SJCRH30 (cell line): ENCODE data around the gene CYP4F12. TPM values are rescaled to one million over a fixed set of nuclear protein-coding genes. Genes with fewer than 3 reads are reported as not detected.
"Not testable (repeated sequence)": the region's sequence is repeated elsewhere in the genome, so short reads cannot be mapped to it uniquely, and the experiment has no call there.

Source experiments
- DNase-seq, 2 experiments: peaks; one replicate each; pipeline ENCODE4 v3.0.0-alpha.2; 2015 to 2020
- H3K27ac ChIP-seq: fragments of 250-450 bp; sonication (Bioruptor Pico); 2 replicates; pipeline ENCODE4 v1.5.1; 2020; ENCODE audit warnings: mild to moderate bottlenecking, moderate library complexity
- H3K27me3 ChIP-seq: fragments of 250-450 bp; sonication (Bioruptor Pico); 2 replicates; pipeline ENCODE4 v1.5.1; 2020; ENCODE audit warnings: mild to moderate bottlenecking, moderate library complexity
- H3K36me3 ChIP-seq: fragments of 250-450 bp; sonication (Bioruptor Pico); 2 replicates; pipeline ENCODE4 v1.5.1; 2020; ENCODE audit warnings: mild to moderate bottlenecking, moderate library complexity
- H3K4me1 ChIP-seq: fragments of 250-450 bp; sonication (Bioruptor Pico); 2 replicates; pipeline ENCODE4 v1.5.1; 2020; ENCODE audit warnings: mild to moderate bottlenecking, moderate library complexity
- H3K4me3 ChIP-seq: fragments of 250-450 bp; sonication (Bioruptor Pico); 2 replicates; pipeline ENCODE4 v1.5.1; 2020; ENCODE audit warnings: mild to moderate bottlenecking, moderate library complexity
- H3K9me3 ChIP-seq: fragments of 250-450 bp; sonication (Bioruptor Pico); replicated peaks from 2 replicates; pipeline ENCODE4 v1.5.1; 2020; ENCODE audit warnings: mild to moderate bottlenecking, moderate library complexity
- total RNA-seq: library from RNA; depleted of rRNA; stranded (reverse); fragments of >200 nt; shearing (Covaris generic); gene quantifications from 2 replicates; pipeline ENCODE4 v1.2.3, GENCODE V29; 2014

The CYP4F12 gene
- total RNA-seq, 1 experiment from 2014 or later = not detected

DNA sequence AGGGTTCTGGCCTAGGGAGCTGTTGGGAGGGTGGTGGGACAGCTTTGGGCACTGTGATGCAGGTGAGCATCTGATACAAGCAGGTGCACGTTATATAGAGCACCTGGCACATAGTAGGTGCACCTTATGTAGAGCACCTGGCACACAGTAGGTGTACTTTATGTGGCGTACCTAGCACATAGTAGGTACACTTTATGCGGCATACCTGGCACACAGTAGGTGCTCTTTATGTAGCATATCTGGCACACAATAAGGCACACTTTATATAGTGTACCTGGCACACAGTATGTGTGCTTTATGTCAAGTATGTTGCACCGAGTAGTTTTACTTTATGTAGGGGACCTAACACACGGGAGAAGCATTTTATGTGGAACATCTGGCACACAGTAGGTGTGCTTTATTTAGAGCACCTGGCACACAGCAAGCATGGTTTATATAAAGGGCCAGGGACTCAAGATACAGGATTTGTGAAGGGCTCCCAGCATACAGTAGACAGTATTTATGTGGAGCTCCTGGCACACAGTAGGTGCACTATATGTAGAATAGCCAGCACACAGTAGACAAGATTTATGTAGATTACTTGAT, 1.6 kb upstream of the CYP4F12 start:
- Histone ChIP-seq H3K4me1 (no peaks in the 10 kb centered on the region), H3K4me3 (no peak overlapping the region), H3K9me3 (no peaks in the 10 kb centered on the region), H3K36me3 (no peaks in the 10 kb centered on the region), H3K27me3 (no peaks in the 10 kb centered on the region), H3K27ac (no peak overlapping the region)
- no peak for DNase-seq

DNA sequence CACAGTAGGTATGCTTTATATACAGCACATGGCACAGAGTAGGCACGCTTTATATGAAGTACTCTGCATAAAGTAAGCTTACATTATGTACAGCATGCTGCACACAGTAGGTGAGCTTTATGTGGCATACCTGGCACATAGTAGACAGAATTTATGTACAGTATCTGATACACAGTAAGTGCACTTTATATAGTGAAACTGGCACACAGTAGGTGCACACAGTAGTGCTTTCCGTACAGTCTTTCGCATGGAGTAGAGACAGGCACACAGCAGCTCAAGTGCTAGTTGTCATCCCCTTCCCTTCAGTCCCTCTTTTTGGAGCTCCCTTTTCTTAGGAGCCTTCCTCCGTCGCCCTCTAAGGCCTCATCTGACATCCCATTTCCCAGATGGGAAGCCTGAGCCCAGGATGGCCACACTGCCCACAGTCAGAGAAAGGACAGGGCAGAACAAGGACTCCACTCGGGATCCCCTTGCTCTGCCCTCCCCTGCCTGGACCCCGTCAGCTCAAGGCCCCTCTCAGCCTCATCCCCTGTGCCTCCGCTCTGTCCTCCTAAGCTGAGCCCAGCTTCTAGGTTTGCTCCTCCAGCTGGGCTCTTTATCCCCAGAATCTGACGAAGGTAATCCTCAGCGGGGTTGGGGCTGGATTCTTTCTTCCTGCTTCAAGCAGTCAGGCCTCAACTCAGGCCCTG, 852 bp upstream of the CYP4F12 start:
- peak in 1 of 2 experiments; percentile 6 for DNase-seq
- Histone ChIP-seq H3K4me1 (no peaks in the 10 kb centered on the region), H3K36me3 (no peaks in the 10 kb centered on the region), H3K27ac (no peak overlapping the region), H3K9me3 (no peaks in the 10 kb centered on the region), H3K27me3 (no peaks in the 10 kb centered on the region), H3K4me3 (no peak overlapping the region)

DNA sequence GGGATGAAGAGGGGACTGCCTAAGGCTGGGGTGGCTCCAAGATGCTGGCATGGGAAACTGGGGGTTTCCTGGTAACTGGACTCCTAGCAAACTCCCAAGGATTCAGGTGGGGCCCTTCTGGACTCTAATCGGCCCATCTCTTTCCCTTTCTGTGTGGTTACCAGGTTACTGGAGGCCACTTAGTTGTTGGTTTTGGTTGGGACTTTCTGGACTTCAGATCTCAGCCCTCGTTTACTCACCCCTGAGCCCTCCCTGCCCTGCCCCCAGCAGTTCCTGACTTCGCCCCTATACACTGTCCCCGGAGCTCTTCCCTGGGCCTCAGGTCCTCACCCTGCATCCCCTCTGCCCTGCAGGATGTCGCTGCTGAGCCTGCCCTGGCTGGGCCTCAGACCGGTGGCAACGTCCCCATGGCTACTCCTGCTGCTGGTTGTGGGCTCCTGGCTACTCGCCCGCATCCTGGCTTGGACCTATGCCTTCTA, 328 bp downstream of the CYP4F12 start:
- Histone ChIP-seq H3K27ac (no peak overlapping the region), H3K36me3 (no peaks in the 10 kb centered on the region), H3K4me3 (no peak overlapping the region), H3K27me3 (no peaks in the 10 kb centered on the region), H3K4me1 (no peaks in the 10 kb centered on the region), H3K9me3 (no peaks in the 10 kb centered on the region)
- no peak for DNase-seq

DNA sequence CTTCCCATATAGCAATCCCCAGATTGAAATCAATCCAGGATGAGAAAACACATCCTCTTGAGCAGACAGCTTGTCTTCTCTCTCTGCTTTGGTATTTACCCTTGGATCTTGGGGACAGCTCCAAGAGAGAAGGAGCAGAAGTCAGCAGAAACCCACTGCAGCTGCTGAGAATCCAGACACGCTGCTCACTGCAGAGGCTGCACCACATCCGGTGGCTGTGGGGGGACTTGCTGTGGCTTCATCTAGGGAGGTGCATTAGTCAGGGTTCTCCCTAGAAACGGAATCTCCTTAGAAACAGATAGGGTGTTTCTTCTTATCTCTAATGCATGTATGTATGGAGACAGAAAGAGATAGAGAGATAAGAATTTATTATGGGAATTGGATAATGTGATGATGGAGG, 2.7 kb downstream of the CYP4F12 start:
- Histone ChIP-seq H3K9me3 (no peaks in the 10 kb centered on the region), H3K36me3 (no peaks in the 10 kb centered on the region), H3K27me3 (no peaks in the 10 kb centered on the region), H3K4me3 (no peak overlapping the region), H3K27ac (no peak overlapping the region), H3K4me1 (no peaks in the 10 kb centered on the region)
- no peak for DNase-seq

DNA sequence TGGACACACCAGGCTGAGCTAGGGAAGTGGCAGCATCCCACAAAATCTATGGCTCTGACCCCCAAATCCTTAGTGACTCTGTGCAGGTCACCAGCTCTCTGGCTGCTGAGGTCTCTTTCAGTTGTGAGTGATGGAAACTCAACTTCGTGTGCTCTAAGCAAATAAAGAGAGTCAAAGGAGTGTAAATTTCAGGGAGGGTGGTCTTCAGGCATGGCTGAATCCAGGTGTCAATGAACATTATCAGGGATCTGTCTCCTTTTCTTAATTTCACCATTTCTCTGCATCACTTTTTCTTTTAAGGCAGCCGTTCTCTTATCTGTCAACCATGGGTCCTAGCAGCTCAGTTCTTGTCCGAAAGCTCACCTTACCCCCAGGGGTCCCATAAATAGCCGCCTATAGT, 6.2 kb downstream of the CYP4F12 start:
- no peaks in the 10 kb centered on the region for H3K36me3 ChIP-seq
- H3K27me3 ChIP-seq = no peaks in the 10 kb centered on the region
- no peaks in the 10 kb centered on the region for H3K9me3 ChIP-seq
- H3K4me1 ChIP-seq = no peaks in the 10 kb centered on the region
- no peak for DNase-seq
- no peak overlapping the region for H3K27ac ChIP-seq
- H3K4me3 ChIP-seq = no peak overlapping the region

DNA sequence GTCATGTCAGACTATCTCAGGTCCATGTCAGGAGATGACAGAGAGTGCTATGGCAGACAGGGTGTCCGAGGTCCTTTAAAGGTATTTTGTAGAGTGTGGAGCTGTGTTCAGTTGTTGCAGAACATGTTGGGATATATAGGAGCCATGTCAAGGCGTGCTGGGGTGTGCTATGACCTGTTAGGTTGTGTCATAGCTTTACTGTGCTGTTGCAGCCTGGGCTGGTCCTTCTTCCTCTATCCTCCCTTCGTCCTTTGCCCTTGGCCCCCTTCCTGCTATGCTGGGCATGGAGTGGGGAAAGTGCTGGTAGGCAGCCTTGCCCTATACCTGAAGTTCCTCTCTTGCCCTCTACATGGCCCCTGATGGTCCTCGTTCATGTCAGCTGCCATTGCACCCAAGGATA, 7.0 kb downstream of the CYP4F12 start:
- not testable (repeated sequence) for H3K27me3 ChIP-seq, H3K4me3 ChIP-seq, DNase-seq

DNA sequence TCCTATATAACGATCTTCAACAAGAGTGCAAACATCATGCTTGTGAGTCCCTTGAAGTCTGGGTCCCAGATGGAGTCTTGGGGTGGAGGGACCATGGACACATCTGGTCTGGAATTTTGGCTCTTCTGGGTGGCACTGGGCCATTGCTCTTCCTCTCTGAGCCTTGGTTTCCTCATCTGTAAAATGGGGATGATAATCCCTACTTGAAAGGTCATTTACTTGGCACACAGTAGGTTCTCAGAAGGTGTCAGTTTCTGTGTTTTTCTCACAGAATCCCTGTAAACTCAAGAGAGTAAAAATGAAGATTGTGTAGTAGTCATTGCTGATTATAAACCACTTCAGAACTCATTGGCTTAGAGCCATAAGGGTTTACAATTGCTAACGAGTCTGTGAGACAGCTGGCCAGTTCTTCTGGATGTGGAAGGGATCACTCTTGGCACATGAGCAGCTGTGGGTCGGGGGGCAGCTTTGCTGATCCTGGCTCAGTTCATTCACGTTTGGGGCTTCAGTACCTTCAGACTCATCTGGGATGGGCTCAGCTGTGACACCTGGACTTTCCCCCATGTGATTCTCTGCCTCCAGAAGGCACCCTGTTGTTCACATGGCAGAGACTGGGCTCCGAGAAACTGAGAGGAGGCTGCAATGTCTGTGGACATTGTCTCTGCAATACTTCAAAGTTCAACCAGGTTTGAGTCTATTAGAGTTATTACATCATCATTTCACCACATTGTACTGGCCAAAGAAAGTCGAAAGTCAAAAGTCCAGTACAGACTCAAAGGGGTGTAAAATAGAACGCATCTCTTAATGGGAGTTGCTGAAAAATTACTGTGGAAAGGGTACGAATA, 7.8 kb downstream of the CYP4F12 start:
- Histone ChIP-seq H3K36me3 (no peaks in the 10 kb centered on the region), H3K9me3 (no peaks in the 10 kb centered on the region), H3K27ac (no peak overlapping the region), H3K4me1 (no peaks in the 10 kb centered on the region), H3K27me3 (no peaks in the 10 kb centered on the region), H3K4me3 (no peak overlapping the region)
- DNase-seq = no peak

More for the DNA sequence above, 7.0 kb downstream of the CYP4F12 start:
- H3K9me3 ChIP-seq, H3K36me3 ChIP-seq, H3K4me1 ChIP-seq, H3K27ac ChIP-seq: not testable (repeated sequence)

DNA sequence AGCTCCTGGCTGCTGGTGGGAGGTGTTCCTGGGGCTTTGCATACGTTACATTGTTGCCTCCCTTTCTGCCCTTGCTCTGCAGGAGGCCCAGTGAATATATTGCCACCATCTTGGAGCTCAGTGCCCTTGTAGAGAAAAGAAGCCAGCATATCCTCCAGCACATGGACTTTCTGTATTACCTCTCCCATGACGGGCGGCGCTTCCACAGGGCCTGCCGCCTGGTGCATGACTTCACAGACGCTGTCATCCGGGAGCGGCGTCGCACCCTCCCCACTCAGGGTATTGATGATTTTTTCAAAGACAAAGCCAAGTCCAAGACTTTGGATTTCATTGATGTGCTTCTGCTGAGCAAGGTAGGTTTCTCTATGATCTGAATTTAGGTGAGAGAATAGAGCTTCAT, 10.5 kb downstream of the CYP4F12 start:
- DNase-seq = no peak
- H3K9me3 ChIP-seq = no peaks in the 10 kb centered on the region
- H3K36me3 ChIP-seq = no peaks in the 10 kb centered on the region
- H3K4me3 ChIP-seq = no peak overlapping the region
- H3K27me3 ChIP-seq = no peaks in the 10 kb centered on the region
- no peaks in the 10 kb centered on the region for H3K4me1 ChIP-seq
- no peak overlapping the region for H3K27ac ChIP-seq

DNA sequence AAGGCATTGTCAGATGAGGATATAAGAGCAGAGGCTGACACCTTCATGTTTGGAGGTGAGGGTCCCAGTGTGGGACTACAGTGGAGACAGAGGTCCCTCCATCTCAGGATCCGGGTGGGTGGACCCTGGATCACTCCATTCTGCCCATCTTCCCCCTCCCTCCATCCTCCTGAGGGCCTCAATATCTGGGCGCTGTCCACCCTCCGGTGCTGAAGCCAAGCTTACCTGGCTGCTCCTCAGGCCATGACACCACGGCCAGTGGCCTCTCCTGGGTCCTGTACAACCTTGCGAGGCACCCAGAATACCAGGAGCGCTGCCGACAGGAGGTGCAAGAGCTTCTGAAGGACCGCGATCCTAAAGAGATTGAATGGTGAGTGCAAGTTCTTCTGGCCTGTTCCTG, 11.9 kb downstream of the CYP4F12 start:
- no peak overlapping the region for H3K27ac ChIP-seq
- H3K27me3 ChIP-seq = no peaks in the 10 kb centered on the region
- no peaks in the 10 kb centered on the region for H3K4me1 ChIP-seq
- H3K4me3 ChIP-seq = no peak overlapping the region
- no peaks in the 10 kb centered on the region for H3K36me3 ChIP-seq
- DNase-seq = peak; percentile 24 to 35
- H3K9me3 ChIP-seq = no peaks in the 10 kb centered on the region

DNA sequence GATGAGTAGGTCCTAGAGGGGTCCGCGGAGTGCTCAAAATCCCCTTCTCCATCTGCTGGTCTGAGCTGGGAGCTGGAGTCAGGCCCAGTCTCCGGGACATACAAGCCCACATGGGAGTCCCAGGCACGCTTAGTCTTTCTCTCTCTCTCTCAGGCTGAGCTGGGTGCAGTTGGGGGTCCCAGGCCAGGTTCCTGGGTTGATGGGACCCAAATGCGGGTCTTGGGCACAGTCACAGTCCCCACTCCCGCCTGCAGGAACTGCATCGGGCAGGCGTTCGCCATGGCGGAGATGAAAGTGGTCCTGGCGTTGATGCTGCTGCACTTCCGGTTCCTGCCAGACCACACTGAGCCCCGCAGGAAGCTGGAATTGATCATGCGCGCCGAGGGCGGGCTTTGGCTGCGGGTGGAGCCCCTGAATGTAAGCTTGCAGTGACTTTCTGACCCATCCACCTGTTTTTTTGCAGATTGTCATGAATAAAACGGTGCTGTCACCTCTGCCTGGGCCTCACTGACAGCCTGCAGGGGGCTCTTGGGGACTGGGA, 23.8 kb downstream of the CYP4F12 start:
- Histone ChIP-seq H3K4me1 (peaks cover 7% of the 10 kb centered on the region; the same call in 1 of the 2 replicates), H3K9me3 (no peaks in the 10 kb centered on the region), H3K36me3 (no peaks in the 10 kb centered on the region), H3K27me3 (no peaks in the 10 kb centered on the region), H3K4me3 (no peak overlapping the region), H3K27ac (no peak overlapping the region)
- DNase-seq = no peak

DNA sequence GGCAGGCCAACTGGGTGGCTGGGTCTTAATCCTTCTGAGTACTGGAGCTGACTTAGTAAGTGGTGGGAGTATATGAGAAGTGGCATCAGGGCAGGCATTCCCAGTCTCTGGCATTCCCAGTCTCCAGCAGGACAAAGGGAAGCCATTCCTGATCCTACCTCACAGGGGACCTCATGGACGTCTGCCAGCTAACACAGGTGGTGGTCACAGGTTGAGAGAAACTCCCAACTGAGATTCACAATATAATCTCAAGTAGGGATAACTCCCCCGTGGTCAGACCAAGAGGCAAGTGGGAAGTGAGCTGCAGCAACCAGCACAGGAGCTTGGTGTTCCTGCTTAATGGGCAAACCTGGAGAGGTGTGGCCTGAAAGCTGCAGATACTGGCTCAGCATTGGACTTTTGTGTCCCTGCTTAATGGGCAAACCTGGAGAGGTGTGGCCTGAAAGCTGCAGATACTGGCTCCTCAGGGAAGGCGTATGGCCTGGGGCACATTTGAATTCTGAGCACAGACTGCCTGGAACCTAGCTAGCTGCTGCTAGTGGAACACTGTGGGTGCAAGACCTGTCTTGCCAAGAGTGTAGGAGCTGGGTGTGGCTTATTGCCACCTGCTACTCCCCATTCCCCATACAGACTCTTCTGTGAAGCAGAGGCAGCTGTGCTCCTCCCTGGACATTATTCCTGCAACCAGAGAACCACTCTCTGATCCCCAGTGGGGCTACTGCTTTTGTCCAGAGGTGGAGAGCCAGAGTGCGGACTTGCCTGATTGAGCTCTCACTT, 29.1 kb downstream of the CYP4F12 start:
- no peak overlapping the region for H3K4me3 ChIP-seq

DNA sequence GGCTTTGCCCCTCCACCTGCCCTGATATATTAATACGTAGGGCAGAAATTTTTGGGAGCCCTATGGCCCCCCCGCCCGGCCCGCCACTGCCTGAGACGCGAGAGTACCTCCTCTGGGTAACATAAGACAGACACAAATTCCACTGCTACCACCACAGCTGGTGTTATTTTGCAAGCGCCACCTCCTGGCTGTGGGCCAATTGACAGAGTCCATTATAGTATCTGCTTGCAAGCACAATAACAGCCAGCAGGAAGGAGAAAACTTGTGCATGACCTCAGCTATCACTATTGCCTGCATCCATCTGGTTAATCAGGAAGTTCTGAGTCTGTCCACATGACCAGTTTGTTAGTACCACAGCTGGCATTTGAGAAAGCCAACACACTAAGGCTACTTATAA, 29.6 kb downstream of the CYP4F12 start:
- Histone ChIP-seq H3K4me1 (peaks cover 17% of the 10 kb centered on the region), H3K4me3 (no peak overlapping the region), H3K9me3 (no peaks in the 10 kb centered on the region), H3K36me3 (no peaks in the 10 kb centered on the region), H3K27ac (no peak overlapping the region), H3K27me3 (no peaks in the 10 kb centered on the region)
- peak; percentile 87 to 92 for DNase-seq

More for the DNA sequence above, 29.1 kb downstream of the CYP4F12 start:
- Histone ChIP-seq H3K36me3 (no peaks in the 10 kb centered on the region), H3K4me1 (peaks cover 17% of the 10 kb centered on the region), H3K27me3 (no peaks in the 10 kb centered on the region), H3K27ac (no peak overlapping the region), H3K9me3 (no peaks in the 10 kb centered on the region)
- peak; percentile 49 to 70 for DNase-seq

DNA sequence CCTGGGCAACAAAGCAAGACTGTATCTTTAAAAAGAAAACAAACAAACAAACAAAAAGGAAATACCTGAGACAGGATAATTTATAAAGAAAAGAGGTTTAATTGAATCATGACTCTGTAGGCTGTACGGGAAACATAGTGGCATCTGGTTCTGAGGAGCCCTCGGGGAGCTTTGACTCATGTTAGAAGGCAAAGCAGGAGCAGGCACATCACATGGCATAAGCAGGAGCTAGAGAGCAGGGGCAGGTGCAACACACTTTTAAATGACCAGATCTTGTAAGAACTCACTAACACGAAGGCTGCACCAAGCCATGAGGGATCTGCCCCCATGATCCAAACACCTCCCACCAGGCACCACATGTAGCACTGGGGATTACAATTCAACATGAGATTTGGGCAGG, 41.8 kb downstream of the CYP4F12 start:
- Histone ChIP-seq H3K4me1 (no peaks in the 10 kb centered on the region), H3K27me3 (no peaks in the 10 kb centered on the region), H3K36me3 (no peaks in the 10 kb centered on the region), H3K27ac (no peak overlapping the region), H3K4me3 (no peak overlapping the region), H3K9me3 (no peaks in the 10 kb centered on the region)
- no peak for DNase-seq

DNA sequence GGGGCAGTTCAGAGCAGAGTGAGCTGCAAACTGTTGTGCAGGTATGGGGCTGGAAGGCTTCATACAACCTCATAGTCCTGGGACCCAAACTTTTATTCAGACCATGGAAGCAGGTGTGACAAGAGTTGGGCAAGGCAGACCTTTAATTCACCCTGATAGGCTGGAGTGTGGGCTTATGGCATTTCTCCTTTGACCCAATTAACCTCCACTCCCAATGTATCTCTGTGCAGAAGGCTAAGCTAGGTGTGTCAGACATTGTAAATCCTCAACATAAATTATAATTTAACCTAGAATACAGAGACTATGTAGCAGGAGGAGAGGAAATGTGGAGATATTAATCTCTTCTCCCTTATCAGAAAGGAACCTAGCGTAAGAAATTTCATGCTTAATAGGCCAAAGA, 42.8 kb downstream of the CYP4F12 start:
- no peak for DNase-seq

More for the DNA sequence above, 42.8 kb downstream of the CYP4F12 start:
- Histone ChIP-seq H3K27ac (no peak overlapping the region), H3K4me1 (no peaks in the 10 kb centered on the region), H3K4me3 (no peak overlapping the region), H3K9me3 (no peaks in the 10 kb centered on the region), H3K27me3 (no peaks in the 10 kb centered on the region), H3K36me3 (no peaks in the 10 kb centered on the region)
